HEK293 (cell line): ENCODE measurements around the gene AEBP1.
A peak's percentile ranks its signal among the peaks of the same experiment; 100 is the strongest.

Experiments
- CTCF ChIA-PET: fragments of 350-600 bp; formaldehyde crosslinking; extraction: SDS; loops from one replicate; lab custom pipeline; 2021; ENCODE audit warnings: antibody characterized with exemption; lab: Yijun Ruan, JAX
- POLR2A ChIA-PET: fragments of 300-600 bp; formaldehyde crosslinking; extraction: SDS; loops from one replicate; lab custom pipeline; 2020; ENCODE audit warnings: antibody characterized with exemption, inconsistent platforms; lab: Yijun Ruan, JAX
- H3K27ac ChIP-seq: fragments of 200-500 bp; sonication (Bioruptor generic); 2 replicates; pipeline ENCODE4 v1.5.1; 2014; ENCODE audit warnings: low read depth, low read length, control low read depth, inconsistent platforms; ENCODE audit errors: extremely low read depth
- H3K36me3 ChIP-seq, 2 experiments: fragments of 200-500 bp in 1 of 2; sonication (Bioruptor generic) in 1 of 2; 1 replicate in 1 of 2; 2 replicates in 1 of 2; pipeline ENCODE4 v1.5.1; 2014 to 2017; ENCODE audit warnings: inconsistent platforms in 2 of 2, low read length in 2 of 2; ENCODE audit not compliant: control insufficient read depth in 2 of 2, insufficient read depth in 1 of 2
- H3K4me1 ChIP-seq: fragments of 200-500 bp; sonication (Bioruptor generic); 2 replicates; pipeline ENCODE4 v1.5.1; 2014; ENCODE audit warnings: mild to moderate bottlenecking, low read length, inconsistent platforms; ENCODE audit not compliant: control insufficient read depth, insufficient read depth
- H3K4me3 ChIP-seq: 2 replicates; pipeline ENCODE4 v1.5.1; 2011; ENCODE audit warnings: low read depth, mild to moderate bottlenecking, control low read depth, low read length, moderate library complexity
- H3K9me3 ChIP-seq: fragments of 200-500 bp; sonication (Bioruptor generic); 2 replicates; pipeline ENCODE4 v1.5.1; 2014; ENCODE audit warnings: low read depth, low read length, inconsistent platforms; ENCODE audit not compliant: control insufficient read depth, insufficient read depth
- ATF2 ChIP-seq: fragments of 450-650 bp; formaldehyde crosslinking; IDR thresholded peaks from 2 replicates; pipeline ENCODE4 v1.5.1; 2016; ENCODE audit warnings: missing biosample characterization, missing genetic modification characterization, low read depth
- KLF8 ChIP-seq: fragments of 450-650 bp; formaldehyde crosslinking; IDR thresholded peaks from 2 replicates; pipeline ENCODE4 v1.5.1; 2016; ENCODE audit warnings: missing biosample characterization, missing genetic modification characterization
- PATZ1 ChIP-seq: fragments of 450-650 bp; formaldehyde crosslinking; IDR thresholded peaks from 2 replicates; pipeline ENCODE4 v1.5.1; 2016; ENCODE audit warnings: missing biosample characterization, missing genetic modification characterization
- SCRT2 ChIP-seq: fragments of 450-650 bp; formaldehyde crosslinking; IDR thresholded peaks from 2 replicates; pipeline ENCODE4 v1.5.1; 2016; ENCODE audit warnings: missing biosample characterization, missing genetic modification characterization
- SP2 ChIP-seq: fragments of 450-650 bp; formaldehyde crosslinking; IDR thresholded peaks from 2 replicates; pipeline ENCODE4 v1.5.1; 2016; ENCODE audit warnings: missing biosample characterization, missing genetic modification characterization
- SP3 ChIP-seq: fragments of 450-650 bp; formaldehyde crosslinking; IDR thresholded peaks from 2 replicates; pipeline ENCODE4 v1.5.1; 2016; ENCODE audit warnings: missing biosample characterization, missing genetic modification characterization
- TCF7L2 ChIP-seq: IDR thresholded peaks from 2 replicates; pipeline ENCODE4 v1.6.1; 2011; ENCODE audit warnings: low read depth, mild to moderate bottlenecking, inconsistent platforms, low read length, moderate library complexity, borderline replicate concordance
- ZBTB49 ChIP-seq: fragments of 450-650 bp; formaldehyde crosslinking; IDR thresholded peaks from 2 replicates; pipeline ENCODE4 v1.5.1; 2016; ENCODE audit warnings: missing biosample characterization, missing genetic modification characterization, low read depth
- ZFHX2 ChIP-seq: fragments of 450-650 bp; formaldehyde crosslinking; conservative IDR thresholded peaks from 2 replicates; pipeline ENCODE4 v1.5.1; 2016; ENCODE audit warnings: missing biosample characterization, missing genetic modification characterization
- ZFP69B ChIP-seq: fragments of 450-650 bp; formaldehyde crosslinking; IDR thresholded peaks from 2 replicates; pipeline ENCODE4 v1.5.1; 2016; ENCODE audit warnings: missing biosample characterization, missing genetic modification characterization
- ZIC2 ChIP-seq: fragments of 450-650 bp; formaldehyde crosslinking; IDR thresholded peaks from 2 replicates; pipeline ENCODE4 v1.5.1; 2016; ENCODE audit warnings: missing biosample characterization, missing genetic modification characterization
- ZNF114 ChIP-seq: fragments of 450-650 bp; formaldehyde crosslinking; IDR thresholded peaks from 2 replicates; pipeline ENCODE4 v1.5.0; 2017; ENCODE audit warnings: missing biosample characterization, missing genetic modification characterization
- ZNF138 ChIP-seq: fragments of 450-650 bp; formaldehyde crosslinking; IDR thresholded peaks from 2 replicates; pipeline ENCODE4 v1.5.1; 2016; ENCODE audit warnings: missing biosample characterization, missing genetic modification characterization, borderline replicate concordance
- ZNF155 ChIP-seq: fragments of 450-650 bp; formaldehyde crosslinking; IDR thresholded peaks from 2 replicates; pipeline ENCODE4 v1.5.1; 2016; ENCODE audit warnings: missing biosample characterization, missing genetic modification characterization
- ZNF23 ChIP-seq: fragments of 450-650 bp; formaldehyde crosslinking; IDR thresholded peaks from 2 replicates; pipeline ENCODE4 v1.5.1; 2016; ENCODE audit warnings: missing biosample characterization, missing genetic modification characterization, borderline replicate concordance
- ZNF391 ChIP-seq: fragments of 450-650 bp; formaldehyde crosslinking; IDR thresholded peaks from 2 replicates; pipeline ENCODE4 v1.5.1; 2016; ENCODE audit warnings: low read depth, missing biosample characterization, missing genetic modification characterization, borderline replicate concordance
- ZNF423 ChIP-seq: fragments of 450-650 bp; formaldehyde crosslinking; IDR thresholded peaks from 2 replicates; pipeline ENCODE4 v1.5.1; 2016; ENCODE audit warnings: missing biosample characterization, missing genetic modification characterization
- ZNF513 ChIP-seq: fragments of 450-650 bp; IDR thresholded peaks from 2 replicates; pipeline ENCODE4 v1.5.1; 2018; ENCODE audit warnings: missing biosample characterization, missing genetic modification characterization
- ZNF514 ChIP-seq: fragments of 450-650 bp; formaldehyde crosslinking; IDR thresholded peaks from 2 replicates; pipeline ENCODE4 v1.5.1; 2016; ENCODE audit warnings: missing biosample characterization, missing genetic modification characterization
- ZNF580 ChIP-seq: fragments of 450-650 bp; formaldehyde crosslinking; IDR thresholded peaks from 2 replicates; pipeline ENCODE4 v1.5.1; 2016; ENCODE audit warnings: missing biosample characterization, missing genetic modification characterization
- ZNF624 ChIP-seq: fragments of 450-650 bp; formaldehyde crosslinking; IDR thresholded peaks from 2 replicates; pipeline ENCODE4 v1.5.1; 2017; ENCODE audit warnings: missing biosample characterization, missing genetic modification characterization
- ZNF664 ChIP-seq: fragments of 450-650 bp; formaldehyde crosslinking; IDR thresholded peaks from 2 replicates; pipeline ENCODE4 v1.5.1; 2016; ENCODE audit warnings: missing biosample characterization, missing genetic modification characterization

The AEBP1 gene

GRCh38 chr7:44109991-44110390, 5.8 kb downstream of the AEBP1 start:
- TF ChIP-seq ZNF138 (tag by site-specific recombination) (no peak), ZNF391 (tag by site-specific recombination) (no peak), SP3 (tag by site-specific recombination) (no peak), ZBTB49 (tag by site-specific recombination) (no peak), ZNF580 (no peak), TCF7L2 (no peak), ZFP69B (tag by site-specific recombination) (no peak), KLF8 (tag by site-specific recombination) (no peak), ZNF664 (tag by site-specific recombination) (no peak), ZNF513 (tag by site-specific recombination) (no peak), ZNF624 (tag by site-specific recombination) (no peak)
- Histone ChIP-seq H3K4me3 (no peak overlapping the region), H3K36me3 (peaks cover 0 to 9% of the 10 kb centered on the region in 2 experiments; a peak in 1 of 3 replicates), H3K4me1 (no peaks in the 10 kb centered on the region), H3K27ac (no peak overlapping the region), H3K9me3 (no peaks in the 10 kb centered on the region)
- ChIA-PET CTCF (interaction anchor here (1.1 to 1.8 kb wide), 2 partner anchors 11 to 88 kb away, joined by 6 read pairs; no protein-coding TSS in a partner anchor), POLR2A (no interaction called here)

- H3K27ac ChIP-seq, result no peak overlapping the region
- no peak overlapping the region for H3K4me3 ChIP-seq
- H3K4me1 ChIP-seq, result no peaks in the 10 kb centered on the region
- peaks cover 0 to 18% of the 10 kb centered on the region in 2 experiments; a peak in 1 of 3 replicates for H3K36me3 ChIP-seq
- CTCF ChIA-PET, result interaction anchor here (0.5 to 1.0 kb wide), 3 partner anchors 12 to 86 kb away, joined by 3 read pairs; no protein-coding TSS in a partner anchor
- no peaks in the 10 kb centered on the region for H3K9me3 ChIP-seq
- TF ChIP-seq ZNF23 (tag by site-specific recombination) (no peak), ZNF423 (tag by site-specific recombination) (no peak), ZFHX2 (0 out of 2 replicates have a peak, but pooled peaks have one; percentile 15), SP2 (0 out of 2 replicates have a peak, but pooled peaks have one; percentile 15)
- POLR2A ChIA-PET, result interaction anchor here (1.0 kb wide), 2 partner anchors 13 to 46 kb away, joined by 4 to 5 read pairs; partner anchors contain the start of genes PGAM2 and POLD2
Measured at GRCh38 chr7:44110719-44111635, 6.8 kb downstream of the AEBP1 start.

- POLR2A ChIA-PET, result interaction anchor here (1.0 to 1.2 kb wide), 3 partner anchors 12 to 89 kb away, joined by 3 to 5 read pairs (median 4); partner anchors contain the start of genes PGAM2 and POLD2
- H3K36me3 ChIP-seq, result peaks cover 0 to 26% of the 10 kb centered on the region in 2 experiments; a peak in 1 of 3 replicates
- TF ChIP-seq ATF2 (no peak), SCRT2 (tag by site-specific recombination) (0 out of 2 replicates have a peak, but pooled peaks have one; percentile 27), ZNF155 (tag by site-specific recombination) (no peak), ZIC2 (tag by site-specific recombination) (no peak), PATZ1 (tag by site-specific recombination) (peak; percentile 40; the same call in 1 of the 2 replicates), ZNF114 (tag by site-specific recombination) (no peak), ZNF514 (tag by site-specific recombination) (no peak), ZNF138 (tag by site-specific recombination) (no peak)
Measured at GRCh38 chr7:44111761-44112160, 7.6 kb downstream of the AEBP1 start.

More at GRCh38 chr7:44111761-44112160, 7.6 kb downstream of the AEBP1 start:
- CTCF ChIA-PET, result interaction anchor here (0.5 to 1.0 kb wide), 3 partner anchors 11 to 111 kb away, joined by 3 read pairs; no protein-coding TSS in a partner anchor
- H3K4me1 ChIP-seq, result no peaks in the 10 kb centered on the region
- no peak overlapping the region for H3K4me3 ChIP-seq
- H3K27ac ChIP-seq, result no peak overlapping the region
- H3K9me3 ChIP-seq, result no peaks in the 10 kb centered on the region
